Activated CD4-positive, alpha-beta T cell treated with anti-CD3 and anti-CD28 coated beads, Interleukin-2, amount 10 ng/mL, durations not matched to agents 24 days and 14 days (primary cell): ENCODE results near the gene PDXK. TPM values are rescaled to one million over a fixed set of nuclear protein-coding genes. Genes with fewer than 3 reads are reported as not detected.

Experiments
- DNase-seq: peaks from one replicate; pipeline ENCODE4 v3.0.0; 2022
- H3K27ac Mint-ChIP-seq: one replicate; pipeline ENCODE4 v1.8.0; 2022; ENCODE audit warnings: mild to moderate bottlenecking, mixed read lengths
- H3K27me3 Mint-ChIP-seq: one replicate; pipeline ENCODE4 v1.8.0; 2022; ENCODE audit warnings: mixed read lengths
- H3K36me3 Mint-ChIP-seq: one replicate; pipeline ENCODE4 v1.8.0; 2022; ENCODE audit warnings: low read depth, mild to moderate bottlenecking, mixed read lengths
- H3K4me1 Mint-ChIP-seq: one replicate; pipeline ENCODE4 v1.8.0; 2021; ENCODE audit warnings: mixed read lengths
- H3K4me3 Mint-ChIP-seq: one replicate; pipeline ENCODE4 v1.8.0; 2022; ENCODE audit warnings: mild to moderate bottlenecking, moderate library complexity, mixed read lengths
- H3K9me3 Mint-ChIP-seq: one replicate; pipeline ENCODE4 v1.8.0; 2021; ENCODE audit warnings: mixed read lengths
- intact Hi-C: fragments of 100-400 bp; cut with micrococcal nuclease; formaldehyde crosslinking; loops from one replicate; pipeline ENCODE4 v1.15.1; 2023
- total RNA-seq: library from RNA; stranded (reverse); gene quantifications from 2 replicates; pipeline ENCODE4 v1.2.3, GENCODE V29; 2022

Gene PDXK
- total RNA-seq, 1 donor from 2014 or later: 152 TPM

GRCh38 chr21:43726686-43727518, 8.0 kb downstream of the PDXK start:
- intact Hi-C loops: loop anchor here (5.0 kb wide), 2 partner anchors 50 to 65 kb away; partner anchors contain the start of gene CSTB
- Mint-ChIP-seq H3K4me1 (peaks cover 54% of the 10 kb centered on the region), H3K36me3 (peaks cover 20% of the 10 kb centered on the region), H3K27ac (peak overlapping the region; percentile 60), H3K27me3 (no peaks in the 10 kb centered on the region), H3K4me3 (peak overlapping the region; percentile 89), H3K9me3 (no peaks in the 10 kb centered on the region)
- DNase-seq: no peak

GRCh38 chr21:43727519-43728153, 8.7 kb downstream of the PDXK start:
- intact Hi-C loops: loop anchor here (1.0 to 5.0 kb wide), 3 partner anchors 8 to 65 kb away; partner anchors contain the start of genes CSTB and PDXK
- H3K4me1 Mint-ChIP-seq: peaks cover 50% of the 10 kb centered on the region
- no peaks in the 10 kb centered on the region for H3K27me3 Mint-ChIP-seq
- peaks cover 21% of the 10 kb centered on the region for H3K36me3 Mint-ChIP-seq
- peak overlapping the region; percentile 89 for H3K4me3 Mint-ChIP-seq
- peak overlapping the region; percentile 87 for H3K27ac Mint-ChIP-seq
- no peaks in the 10 kb centered on the region for H3K9me3 Mint-ChIP-seq
- no peak for DNase-seq

- peaks cover 49% of the 10 kb centered on the region for H3K4me1 Mint-ChIP-seq
- intact Hi-C loops: loop anchor here (1.0 to 5.0 kb wide), 3 partner anchors 9 to 66 kb away; partner anchors contain the start of genes CSTB and PDXK
- no peaks in the 10 kb centered on the region for H3K9me3 Mint-ChIP-seq
- H3K36me3 Mint-ChIP-seq: peaks cover 20% of the 10 kb centered on the region
- peak overlapping the region; percentile 89 for H3K4me3 Mint-ChIP-seq
- H3K27me3 Mint-ChIP-seq: no peaks in the 10 kb centered on the region
- DNase-seq: no peak
- peak overlapping the region; percentile 87 for H3K27ac Mint-ChIP-seq
These were observed 9.2 kb downstream of the PDXK start for GRCh38 chr21:43728154-43728466.

GRCh38 chr21:43728467-43729390, 9.8 kb downstream of the PDXK start:
- Mint-ChIP-seq H3K9me3 (no peaks in the 10 kb centered on the region), H3K4me3 (peak overlapping the region; percentile 89)
- intact Hi-C loops: loop anchor here (1.0 to 5.0 kb wide), 3 partner anchors 9 to 66 kb away; partner anchors contain the start of genes CSTB and PDXK

DNA sequence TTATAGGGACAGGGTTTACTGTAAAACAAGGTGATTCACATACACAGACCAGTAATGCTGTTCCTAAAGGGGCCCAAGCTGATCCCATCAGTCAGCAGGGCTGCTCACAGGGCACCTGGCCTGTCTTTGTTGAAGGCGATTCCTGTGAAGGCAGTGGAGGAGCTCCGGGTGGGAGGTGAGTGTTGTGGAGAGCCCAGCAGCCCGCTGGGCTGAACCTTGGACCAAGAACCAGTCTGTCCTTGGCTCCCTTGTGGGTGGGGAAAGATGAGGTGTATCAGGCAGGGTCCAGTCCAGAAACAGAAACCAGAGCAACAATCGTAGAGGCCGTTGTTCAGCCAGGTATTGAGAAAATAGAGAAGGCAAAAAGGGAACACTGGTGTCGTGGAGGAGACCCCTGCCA, 12.5 kb downstream of the PDXK start:
- Mint-ChIP-seq H3K4me1 (peaks cover 58% of the 10 kb centered on the region), H3K9me3 (no peaks in the 10 kb centered on the region), H3K27me3 (no peaks in the 10 kb centered on the region), H3K27ac (no peak overlapping the region), H3K36me3 (peaks cover 20% of the 10 kb centered on the region), H3K4me3 (no peak overlapping the region)
- intact Hi-C loops: no loop called here
- DNase-seq: no peak

More at GRCh38 chr21:43728467-43729390, 9.8 kb downstream of the PDXK start:
- DNase-seq: peak; percentile 92
- Mint-ChIP-seq H3K27ac (peak overlapping the region; percentile 87), H3K4me1 (peaks cover 53% of the 10 kb centered on the region), H3K36me3 (peaks cover 22% of the 10 kb centered on the region), H3K27me3 (no peaks in the 10 kb centered on the region)

GRCh38 chr21:43731891-43732711, 13.2 kb downstream of the PDXK start:
- peaks cover 53% of the 10 kb centered on the region for H3K4me1 Mint-ChIP-seq
- DNase-seq: no peak
- peaks cover 22% of the 10 kb centered on the region for H3K36me3 Mint-ChIP-seq
- H3K4me3 Mint-ChIP-seq: no peak overlapping the region
- H3K27ac Mint-ChIP-seq: no peak overlapping the region
- no peaks in the 10 kb centered on the region for H3K27me3 Mint-ChIP-seq
- intact Hi-C loops: no loop called here
- no peaks in the 10 kb centered on the region for H3K9me3 Mint-ChIP-seq

- H3K4me1 Mint-ChIP-seq: peaks cover 45% of the 10 kb centered on the region
- no peaks in the 10 kb centered on the region for H3K27me3 Mint-ChIP-seq
- no peak overlapping the region for H3K4me3 Mint-ChIP-seq
- H3K36me3 Mint-ChIP-seq: peaks cover 22% of the 10 kb centered on the region
- H3K27ac Mint-ChIP-seq: no peak overlapping the region
- intact Hi-C loops: no loop called here
- H3K9me3 Mint-ChIP-seq: no peaks in the 10 kb centered on the region
- no peak for DNase-seq
These were observed 14.1 kb downstream of the PDXK start for GRCh38 chr21:43733060-43733459.

GRCh38 chr21:43733529-43734071, 14.7 kb downstream of the PDXK start:
- peaks cover 24% of the 10 kb centered on the region for H3K36me3 Mint-ChIP-seq
- no peak for DNase-seq
- intact Hi-C loops: no loop called here
- H3K9me3 Mint-ChIP-seq: no peaks in the 10 kb centered on the region
- peak overlapping the region; percentile 27 for H3K27ac Mint-ChIP-seq
- H3K4me1 Mint-ChIP-seq: peaks cover 39% of the 10 kb centered on the region
- no peak overlapping the region for H3K4me3 Mint-ChIP-seq
- no peaks in the 10 kb centered on the region for H3K27me3 Mint-ChIP-seq

- peaks cover 25% of the 10 kb centered on the region for H3K36me3 Mint-ChIP-seq
- peaks cover 35% of the 10 kb centered on the region for H3K4me1 Mint-ChIP-seq
- no peak for DNase-seq
- intact Hi-C loops: no loop called here
- peak overlapping the region; percentile 25 for H3K27ac Mint-ChIP-seq
- no peak overlapping the region for H3K4me3 Mint-ChIP-seq
- H3K27me3 Mint-ChIP-seq: no peaks in the 10 kb centered on the region
- H3K9me3 Mint-ChIP-seq: no peaks in the 10 kb centered on the region
These were observed 15.4 kb downstream of the PDXK start for GRCh38 chr21:43734131-43734927.

- H3K27me3 Mint-ChIP-seq: no peaks in the 10 kb centered on the region
- intact Hi-C loops: no loop called here
These were observed 15.9 kb downstream of the PDXK start for GRCh38 chr21:43734928-43735229.

GRCh38 chr21:43735236-43736091, 16.5 kb downstream of the PDXK start:
- Mint-ChIP-seq H3K4me1 (peaks cover 32% of the 10 kb centered on the region), H3K36me3 (peaks cover 24% of the 10 kb centered on the region), H3K27ac (no peak overlapping the region), H3K9me3 (no peaks in the 10 kb centered on the region), H3K4me3 (no peak overlapping the region), H3K27me3 (no peaks in the 10 kb centered on the region)
- intact Hi-C loops: no loop called here
- no peak for DNase-seq

More at GRCh38 chr21:43734928-43735229, 15.9 kb downstream of the PDXK start:
- Mint-ChIP-seq H3K4me1 (peaks cover 32% of the 10 kb centered on the region), H3K9me3 (no peaks in the 10 kb centered on the region), H3K4me3 (no peak overlapping the region), H3K27ac (no peak overlapping the region), H3K36me3 (peaks cover 24% of the 10 kb centered on the region)
- no peak for DNase-seq
